HG02973 (cell line): ENCODE results near the gene BLCAP.

Experiments used
- ATAC-seq: cut with Tn5 transposase; IDR thresholded peaks from one replicate; pipeline ENCODE4 v1.9.1; 2021; ENCODE audit warnings: moderate library complexity; ENCODE audit not compliant: unreplicated experiment

BLCAP gene

DNA sequence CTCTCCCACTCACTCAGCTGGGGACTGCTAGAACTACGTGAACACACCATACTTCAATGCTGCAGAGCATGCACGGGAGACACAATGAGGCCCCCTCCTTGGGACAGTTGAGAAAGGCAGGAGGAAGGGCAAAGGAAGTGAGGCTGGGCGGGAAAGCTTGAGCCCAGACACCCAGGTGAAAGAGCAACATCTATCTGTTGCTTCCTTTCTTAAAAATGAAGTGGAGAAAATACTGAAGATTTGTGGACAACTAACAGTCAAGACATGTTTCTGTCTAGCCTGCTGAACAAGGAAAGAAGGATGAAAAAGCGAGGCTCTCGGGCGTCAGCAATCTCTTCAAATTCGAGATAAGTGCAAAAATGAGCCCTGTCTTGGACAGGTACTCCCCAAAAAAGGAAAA is 9.6 kb downstream of the BLCAP start:
- ATAC-seq, result no peak

GRCh38 chr20:37516811-37517750 is 10.6 kb downstream of the BLCAP start:
- no peak for ATAC-seq

DNA sequence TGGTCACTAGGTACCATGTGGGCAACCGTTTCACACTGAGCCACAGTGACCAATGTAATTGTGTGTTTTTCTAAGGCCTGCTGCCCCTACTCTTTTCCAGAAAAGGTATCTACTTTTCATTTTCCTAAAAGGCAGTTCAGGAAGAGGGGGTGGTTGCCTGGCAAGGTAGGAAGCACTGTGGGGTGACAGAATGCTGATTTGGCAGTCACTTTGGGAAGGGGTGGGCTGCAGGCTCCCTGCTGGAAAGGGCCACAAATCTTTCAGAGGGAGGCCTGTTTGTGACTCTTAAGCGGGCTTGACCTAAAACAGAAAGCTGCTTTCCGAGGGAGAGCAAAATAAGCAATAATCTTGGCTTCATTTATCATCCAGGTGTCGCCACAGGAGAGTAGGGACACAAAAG is 11.8 kb downstream of the BLCAP start:
- no peak for ATAC-seq

- no peak for ATAC-seq
Measured at GRCh38 chr20:37513779-37514359, 13.8 kb downstream of the BLCAP start.

- no peak for ATAC-seq
Measured at GRCh38 chr20:37511610-37512275, 15.9 kb downstream of the BLCAP start.

DNA sequence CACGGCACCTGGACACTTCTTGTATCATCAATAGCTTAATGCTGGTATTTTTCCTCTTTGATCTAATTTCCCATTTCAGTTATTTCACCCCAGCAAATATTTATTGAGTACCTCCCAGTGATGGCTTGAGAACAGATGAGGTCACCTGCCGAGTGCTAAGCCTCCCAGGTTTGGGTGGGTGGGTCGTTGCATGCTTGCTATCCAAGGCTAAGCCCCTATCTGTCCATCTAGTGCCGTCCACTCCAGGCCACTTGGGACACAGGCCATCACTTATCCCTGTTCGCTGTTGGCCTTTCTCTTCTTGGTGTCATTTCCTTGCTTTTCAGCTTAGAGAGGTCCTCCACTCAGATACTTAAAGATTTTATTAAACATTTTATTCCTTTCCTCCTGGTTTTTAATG is 17.4 kb downstream of the BLCAP start:
- ATAC-seq, result no peak

GRCh38 chr20:37506152-37506725 is 21.4 kb downstream of the BLCAP start:
- ATAC-seq, result no peak

DNA sequence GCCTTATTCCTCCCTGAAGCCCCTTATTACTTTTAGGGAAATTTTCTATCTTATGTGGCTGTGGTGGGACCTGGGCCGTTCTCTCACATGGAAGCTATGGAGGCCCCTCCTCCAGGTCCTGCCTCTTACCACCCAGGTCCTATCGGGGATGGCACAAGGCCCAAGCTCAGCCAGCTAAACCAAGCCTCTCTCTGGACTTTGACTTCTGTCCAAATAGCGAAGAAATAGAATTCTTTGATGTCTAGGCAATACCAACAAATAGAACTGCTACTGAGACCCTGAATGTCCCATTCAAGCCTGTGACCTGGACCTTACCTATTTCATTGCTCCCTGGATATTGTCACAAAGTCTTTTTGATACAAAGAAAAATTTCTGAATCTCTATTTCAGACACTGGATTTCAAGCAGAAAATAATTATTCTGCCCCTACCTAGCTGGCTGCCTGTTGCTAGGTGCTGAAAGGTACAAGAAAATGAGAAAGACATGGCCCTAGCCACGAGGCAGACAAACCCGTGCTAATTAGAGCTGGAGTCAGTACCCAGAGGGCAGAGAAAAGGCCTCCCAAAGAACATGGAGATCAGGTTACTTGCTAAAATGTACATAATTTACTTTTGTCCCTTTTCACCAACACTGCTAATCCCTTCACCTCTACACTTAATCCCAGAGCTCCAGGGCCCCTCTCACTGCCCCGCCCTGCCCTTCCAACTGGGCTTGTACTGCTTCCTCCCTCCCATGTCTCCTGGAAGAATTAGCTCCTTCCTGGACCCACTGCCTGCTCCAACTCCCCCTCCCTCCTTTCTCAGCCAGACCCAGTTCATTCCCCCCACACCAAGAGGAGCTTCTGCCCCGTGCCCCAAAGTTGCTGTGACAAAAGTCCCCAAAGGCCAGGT is 22.2 kb downstream of the BLCAP start:
- ATAC-seq, result no peak

- no peak for ATAC-seq
Measured at GRCh38 chr20:37504404-37505096, 23.1 kb downstream of the BLCAP start.

DNA sequence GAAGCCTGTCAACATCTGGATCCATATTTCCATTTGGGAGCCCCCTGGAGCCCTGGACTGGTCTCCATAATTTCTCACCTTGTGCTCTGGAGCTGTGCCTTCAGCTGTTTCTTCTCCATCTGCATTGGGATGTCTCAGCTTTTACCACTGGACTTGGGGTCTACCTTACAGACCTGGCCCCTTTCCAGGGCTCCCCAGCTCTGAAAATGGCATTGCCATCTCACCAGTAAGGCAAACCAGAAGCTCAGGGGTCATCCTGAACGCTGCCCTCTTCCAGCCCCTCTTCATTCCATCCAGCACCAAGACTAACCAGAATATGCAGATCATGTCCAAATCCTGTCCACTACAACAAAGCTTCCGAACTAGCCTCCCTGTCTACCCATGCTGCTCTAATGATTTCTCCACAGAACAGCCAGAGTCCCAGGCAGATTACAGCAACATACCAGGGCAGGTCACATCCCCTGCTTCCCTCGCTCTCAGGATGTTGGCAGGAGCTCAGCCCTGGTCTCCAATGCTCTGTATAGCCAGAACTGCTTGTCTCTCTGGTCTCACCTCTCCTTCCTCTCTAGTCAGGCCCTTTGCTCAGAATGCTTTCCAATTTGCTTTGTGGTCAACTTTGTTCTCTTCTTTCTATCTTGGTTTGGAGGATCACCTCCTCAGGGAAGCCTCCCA is 24.3 kb downstream of the BLCAP start:
- no peak for ATAC-seq

- ATAC-seq, result no peak
Measured at GRCh38 chr20:37502654-37503053, 25.0 kb downstream of the BLCAP start.

GRCh38 chr20:37501940-37502339 is 25.7 kb downstream of the BLCAP start:
- no peak for ATAC-seq

DNA sequence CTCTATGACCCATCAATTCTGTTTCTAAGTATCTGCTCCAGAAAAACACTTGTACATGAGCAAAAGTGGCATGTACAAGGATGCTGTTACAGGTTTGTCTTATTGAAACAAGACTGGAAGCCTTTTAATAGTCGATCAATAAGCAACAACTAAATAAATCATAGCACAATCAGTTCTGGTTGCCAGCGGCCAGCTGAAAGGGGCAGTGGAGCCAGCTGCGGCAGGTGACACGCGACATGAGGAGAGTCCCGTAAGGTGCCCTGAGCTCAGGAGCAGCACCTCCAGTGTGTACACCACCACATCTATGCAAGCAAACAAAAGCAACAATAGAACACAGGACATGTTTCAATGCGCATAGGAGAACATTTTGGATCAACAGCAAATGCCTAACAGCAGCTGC is 27.4 kb downstream of the BLCAP start:
- ATAC-seq, result no peak

- ATAC-seq, result no peak
Measured at GRCh38 chr20:37498066-37498665, 29.5 kb downstream of the BLCAP start.

GRCh38 chr20:37494796-37495195 is 32.9 kb downstream of the BLCAP start:
- ATAC-seq, result no peak

DNA sequence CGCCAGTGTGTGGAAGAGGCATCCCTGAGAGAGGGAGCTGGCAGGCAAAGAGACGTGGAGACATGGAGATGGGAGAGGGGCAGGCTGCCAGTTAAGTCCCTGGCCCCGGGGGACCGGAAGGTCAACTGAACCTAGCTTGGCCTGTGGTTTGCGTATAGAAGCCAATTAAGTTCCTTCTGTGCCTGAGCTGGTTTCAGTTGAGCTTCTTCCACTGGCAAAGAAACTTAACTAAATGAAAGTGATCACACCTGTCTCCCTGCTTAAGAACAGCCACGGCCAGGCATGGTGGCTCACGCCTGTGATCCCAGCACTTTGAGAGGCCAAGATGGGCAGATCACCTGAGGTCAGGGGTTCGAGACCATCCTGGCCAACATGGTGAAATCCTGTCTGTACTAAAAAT is 33.4 kb downstream of the BLCAP start:
- ATAC-seq, result no peak

DNA sequence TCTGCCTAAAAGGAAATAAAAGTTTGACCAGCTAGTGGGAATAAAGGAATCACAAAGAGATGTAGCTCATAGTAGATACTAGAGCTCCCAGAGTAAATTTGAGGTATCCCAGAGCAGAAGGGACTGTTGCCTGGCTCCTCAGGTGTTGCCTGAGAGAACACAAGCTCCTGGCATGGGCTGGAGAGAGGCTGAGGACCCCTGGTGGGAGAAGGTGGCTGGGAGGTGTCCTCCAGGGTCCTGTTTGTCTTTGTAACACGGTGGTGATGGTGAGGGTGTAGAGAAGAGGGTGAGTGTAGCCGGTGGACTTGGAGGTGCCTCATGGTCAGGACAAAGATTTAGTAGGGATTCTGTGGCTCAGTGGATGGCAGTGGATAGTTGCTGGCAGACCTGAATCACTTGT is 34.7 kb downstream of the BLCAP start:
- ATAC-seq, result no peak

DNA sequence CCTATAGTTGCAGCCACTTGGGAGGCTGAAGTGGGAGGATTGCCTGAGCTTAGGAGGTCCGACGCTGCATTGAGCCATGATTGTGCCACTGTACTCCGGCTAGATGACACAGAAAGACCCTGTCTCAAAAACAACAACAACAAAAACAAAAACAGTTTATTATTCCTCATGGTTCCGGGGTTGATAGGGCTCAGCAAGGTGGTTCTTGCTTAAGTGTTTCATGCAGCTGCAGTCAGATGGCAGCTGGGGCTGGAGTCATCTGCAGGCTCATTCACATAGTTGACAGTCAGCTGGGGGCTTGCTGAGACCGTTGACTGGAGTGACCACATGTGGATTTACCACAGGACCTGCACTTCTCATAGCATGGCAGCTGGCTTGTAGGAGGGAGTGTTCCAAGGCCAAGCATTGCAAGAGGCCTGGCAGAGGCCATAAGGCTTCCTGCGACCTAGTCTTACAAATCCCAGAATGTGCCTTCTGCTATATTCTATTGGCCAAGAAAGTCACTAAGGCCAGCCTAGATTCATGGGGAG is 35.5 kb downstream of the BLCAP start:
- ATAC-seq, result no peak
